NOMO-1 (cell line): ENCODE data around the gene SCN4B.

Experiments
- DNase-seq, 2 experiments: peaks; one replicate each; lab custom pipeline; 2025; ENCODE audit not compliant: unreplicated experiment in 2 of 2; lab: John Stamatoyannopoulos, UW

SCN4B gene

DNA sequence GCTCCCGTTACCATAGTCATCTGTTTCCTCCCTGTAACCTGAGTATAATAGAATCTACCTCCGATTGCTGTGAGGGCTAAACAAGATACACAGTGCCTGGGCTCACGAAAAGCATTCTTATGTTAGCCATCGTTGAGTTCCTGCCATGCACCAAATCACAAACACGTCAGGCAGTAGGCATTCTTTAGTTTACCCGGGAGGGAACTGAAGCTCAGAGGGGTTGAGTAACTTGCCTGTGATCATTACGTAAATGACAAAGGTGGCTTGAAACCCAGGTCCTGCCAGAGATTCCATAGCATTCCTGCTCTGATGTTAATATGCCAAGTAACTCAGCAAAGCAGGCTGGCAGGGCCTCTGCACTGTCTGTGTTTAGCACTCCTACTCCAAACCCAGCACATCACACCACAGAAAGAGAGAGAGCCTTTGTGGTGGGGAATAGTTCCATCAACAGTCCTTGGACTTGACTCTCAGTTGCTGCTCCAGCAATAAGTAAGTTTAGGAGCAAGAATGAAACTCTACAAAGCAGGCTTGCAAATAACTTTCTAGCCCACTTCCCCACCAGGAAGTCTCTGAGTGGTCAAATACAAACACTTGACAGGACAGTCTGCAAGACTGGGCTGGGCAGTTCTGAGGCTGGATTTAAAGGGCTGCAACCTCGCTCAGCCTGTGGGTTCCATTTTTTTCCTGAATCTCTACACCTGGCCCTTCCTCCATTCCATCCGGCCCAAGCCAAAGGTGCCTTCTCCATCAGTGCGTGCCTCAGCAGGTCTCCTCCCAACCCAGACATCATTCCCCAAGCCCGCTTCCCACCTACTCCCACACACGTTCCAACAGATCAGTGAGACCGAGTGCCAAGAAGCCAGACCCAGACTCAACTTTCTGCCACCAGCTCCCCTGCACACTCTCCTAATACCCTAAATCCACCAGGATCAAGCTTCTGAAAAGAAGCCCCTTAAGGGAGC lies 22.7 kb upstream of the SCN4B start:
- DNase-seq = no peak

DNA sequence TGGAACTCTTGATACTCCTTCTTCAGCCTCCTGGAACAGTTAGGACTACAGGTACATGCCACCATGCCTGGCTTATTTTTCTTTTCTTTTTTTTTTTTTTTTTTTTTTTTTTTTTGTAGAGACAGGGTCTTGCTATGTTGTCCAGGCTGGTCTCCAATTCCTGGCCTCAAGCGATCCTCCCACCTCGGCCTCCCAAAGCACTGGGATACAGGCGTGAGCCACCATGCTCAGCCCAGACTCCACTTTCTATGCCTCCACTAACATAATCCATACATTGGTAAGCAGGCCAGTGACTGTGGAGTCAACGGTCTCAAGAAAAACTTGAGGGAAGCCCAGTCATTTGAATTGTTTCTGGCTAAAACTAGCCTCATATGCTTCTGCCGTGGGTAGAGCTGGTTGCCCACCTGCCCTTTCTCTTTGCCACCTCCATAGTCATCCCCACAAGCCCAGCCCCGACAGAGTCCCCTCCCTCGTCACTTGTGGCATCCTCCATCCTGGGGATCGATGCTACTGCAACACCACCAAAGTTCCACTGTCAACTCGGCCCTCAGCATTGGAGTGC lies 21.5 kb upstream of the SCN4B start:
- no peak for DNase-seq

DNA sequence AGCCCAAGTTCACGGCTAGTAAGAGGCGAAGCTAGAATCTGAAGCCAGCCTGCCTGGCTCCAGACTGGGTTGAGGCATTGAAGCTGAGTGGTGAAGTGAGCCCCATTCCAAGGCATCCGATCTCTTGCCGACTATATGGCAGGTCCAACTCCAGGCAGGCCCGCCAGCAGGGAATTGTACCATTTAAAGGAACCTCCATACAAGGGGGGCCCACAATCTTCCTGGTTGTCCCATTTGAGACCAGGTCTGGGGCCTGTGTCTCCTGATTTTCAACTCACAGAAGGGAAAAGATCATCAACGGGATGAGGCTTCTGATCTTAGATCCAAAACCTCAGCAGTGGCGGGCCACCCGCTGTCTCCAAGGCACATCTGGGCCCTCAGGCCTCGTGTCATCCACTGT lies 19.7 kb upstream of the SCN4B start:
- DNase-seq = no peak

DNA sequence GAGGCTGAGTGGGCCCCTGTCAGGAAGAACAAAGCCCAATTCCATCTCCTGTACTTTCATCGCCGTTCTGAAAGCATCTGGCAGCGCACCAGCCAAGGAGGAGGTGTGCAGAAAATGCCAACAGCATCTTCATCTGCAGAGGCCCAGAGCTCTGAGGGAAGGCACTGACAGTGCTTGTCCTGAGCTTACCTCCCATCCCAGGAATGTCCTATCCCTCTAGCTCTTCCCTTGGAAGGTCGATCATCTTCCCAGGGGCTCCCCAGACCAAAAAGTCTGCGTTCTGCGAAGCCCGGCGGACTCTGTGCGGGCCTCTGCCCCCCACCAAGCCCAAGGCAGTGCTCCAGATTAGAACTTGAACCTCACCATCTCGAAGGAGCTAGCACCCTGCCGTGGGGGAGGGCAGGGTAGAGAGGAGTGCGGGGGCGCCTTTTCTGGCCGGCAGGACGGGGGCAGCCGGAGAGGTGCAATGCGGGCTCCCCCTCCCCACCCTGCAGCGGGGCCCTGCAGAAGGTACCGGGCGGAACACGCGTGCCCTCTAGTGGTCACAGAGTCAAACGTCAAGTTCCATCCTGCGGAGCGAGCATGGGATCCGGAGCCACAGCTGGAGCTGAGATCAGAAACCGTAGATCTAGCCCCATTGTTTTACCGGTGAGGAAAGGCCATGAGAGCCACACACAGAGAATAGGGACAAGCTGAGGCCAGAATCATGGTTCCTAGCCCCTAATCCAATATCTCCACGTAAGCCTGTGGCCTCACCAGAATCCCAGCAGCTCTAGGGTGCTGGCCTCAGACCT lies 18.8 kb upstream of the SCN4B start:
- DNase-seq = peak; percentile 20 to 56

DNA sequence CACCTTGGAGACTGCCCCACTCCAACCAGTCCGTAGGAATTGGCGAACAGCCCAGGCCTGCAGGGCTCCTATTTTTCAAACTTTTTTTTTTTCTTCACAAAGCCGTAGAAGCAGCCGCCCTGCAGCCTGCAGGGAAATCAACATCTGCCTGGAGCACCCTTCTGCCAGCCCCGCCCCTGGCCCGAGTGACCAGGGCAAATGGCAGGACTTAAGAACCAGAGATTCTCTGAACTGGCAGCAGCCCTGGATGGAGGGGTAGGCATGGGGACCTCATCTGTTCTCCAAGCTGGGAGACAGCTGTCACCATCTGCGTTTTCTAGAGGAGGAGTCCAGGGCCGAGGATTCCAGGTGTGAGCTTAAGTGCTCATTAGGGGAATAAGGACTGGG lies 18.3 kb upstream of the SCN4B start:
- DNase-seq = no peak

- no peak for DNase-seq
Measured at GRCh38 chr11:118170231-118170630, 17.6 kb upstream of the SCN4B start.

GRCh38 chr11:118169300-118170140 lies 16.9 kb upstream of the SCN4B start:
- no peak for DNase-seq

DNA sequence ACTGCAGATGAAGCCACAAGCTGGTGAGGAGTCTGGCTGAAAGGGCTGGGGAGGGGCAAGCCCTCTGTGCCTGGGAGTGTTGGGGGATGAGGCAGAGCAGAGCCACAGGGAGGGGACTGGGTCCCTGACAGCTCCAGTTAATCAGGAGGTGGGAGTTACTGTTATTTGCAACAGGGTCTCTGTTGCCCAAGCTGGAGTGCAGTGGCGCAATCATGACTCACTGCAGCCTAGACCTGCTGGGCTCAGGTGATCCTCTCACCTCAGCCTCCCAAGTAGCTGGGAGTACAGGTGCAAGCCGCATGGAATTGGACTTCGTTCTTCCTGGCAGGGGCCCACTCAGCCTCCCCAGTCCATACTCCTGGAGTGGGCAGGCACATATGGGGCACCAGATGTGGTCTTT lies 16.1 kb upstream of the SCN4B start:
- DNase-seq = no peak

DNA sequence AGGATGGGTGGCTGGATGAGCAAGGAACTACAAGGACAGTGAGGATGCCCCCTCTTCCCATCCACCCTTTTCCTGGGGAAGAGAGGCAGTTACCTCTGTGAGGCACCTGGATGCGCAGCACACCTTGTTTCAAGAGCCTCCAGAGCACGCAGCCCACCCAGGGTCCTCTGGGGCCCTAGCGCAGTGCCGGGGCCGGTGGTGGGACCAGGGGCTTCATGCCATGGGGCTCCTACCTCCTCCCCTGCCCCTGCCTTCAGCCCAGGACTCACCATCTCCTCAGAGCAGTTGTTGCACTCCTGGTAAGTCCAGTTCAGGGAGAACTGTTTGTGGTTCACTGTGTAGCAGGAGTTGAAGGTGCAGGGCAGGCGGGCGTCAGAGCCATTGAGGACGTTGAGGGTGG lies 15.7 kb upstream of the SCN4B start:
- DNase-seq = no peak

DNA sequence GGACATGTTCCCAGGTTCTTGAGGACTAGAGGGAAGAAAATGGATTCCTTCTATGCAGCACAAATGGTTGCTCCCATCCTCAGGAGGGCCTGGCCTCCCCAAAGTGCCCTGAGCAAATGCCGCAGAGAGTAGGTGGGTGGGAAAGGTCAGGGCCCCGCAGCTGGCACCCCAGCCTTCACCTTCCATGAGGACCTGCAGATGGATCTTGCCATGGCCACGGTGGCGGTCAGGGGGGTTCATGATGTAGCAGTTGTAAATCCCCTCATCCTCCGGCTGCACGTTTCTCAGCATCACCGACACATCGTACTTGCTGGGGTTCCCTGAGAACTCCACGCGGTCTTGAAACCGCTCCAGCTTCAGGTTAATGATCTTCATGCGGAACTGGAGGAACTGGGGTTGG lies 15.3 kb upstream of the SCN4B start:
- no peak for DNase-seq

DNA sequence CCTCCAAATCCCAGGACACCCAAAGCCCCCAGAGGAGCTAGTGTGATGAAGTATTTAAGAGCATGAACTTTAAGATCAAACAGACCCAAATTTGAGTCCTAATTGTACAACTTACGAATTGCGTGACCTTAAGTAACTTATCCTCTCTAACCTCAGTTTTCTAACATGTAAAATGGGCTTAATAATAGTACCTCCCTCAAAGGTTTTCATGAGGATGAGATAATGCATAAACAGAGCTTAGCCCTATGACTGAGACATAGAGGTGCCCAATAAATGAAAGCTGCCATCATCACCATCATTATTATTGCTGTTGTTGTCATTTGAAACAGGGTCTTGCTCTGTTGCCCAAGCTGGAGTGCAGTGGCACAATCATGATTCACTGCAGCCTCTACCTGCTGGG lies 14.6 kb upstream of the SCN4B start:
- DNase-seq = no peak

GRCh38 chr11:118166641-118167040 lies 14.0 kb upstream of the SCN4B start:
- no peak for DNase-seq

DNA sequence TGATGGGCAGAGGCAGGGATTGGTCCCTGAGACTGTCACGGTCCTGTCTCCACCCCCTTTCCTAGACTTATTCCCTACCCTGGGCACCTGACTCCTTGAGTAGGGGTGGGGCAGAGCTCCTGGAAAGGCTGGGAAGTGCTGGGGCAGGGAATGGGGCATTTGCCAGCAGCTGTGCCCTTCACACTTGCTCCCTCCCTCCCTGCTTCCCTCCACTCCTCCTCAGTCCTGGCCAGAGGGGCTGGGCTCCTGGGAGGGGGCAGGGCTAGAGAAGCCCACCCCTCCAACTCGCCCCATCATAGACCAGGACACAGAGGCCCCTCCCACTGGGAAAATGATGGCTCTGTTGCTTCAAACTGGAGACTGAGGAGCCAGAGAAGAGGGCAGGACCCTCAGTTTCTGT lies 12.3 kb upstream of the SCN4B start:
- DNase-seq = no peak

GRCh38 chr11:118163494-118163893 lies 10.9 kb upstream of the SCN4B start:
- no peak for DNase-seq

DNA sequence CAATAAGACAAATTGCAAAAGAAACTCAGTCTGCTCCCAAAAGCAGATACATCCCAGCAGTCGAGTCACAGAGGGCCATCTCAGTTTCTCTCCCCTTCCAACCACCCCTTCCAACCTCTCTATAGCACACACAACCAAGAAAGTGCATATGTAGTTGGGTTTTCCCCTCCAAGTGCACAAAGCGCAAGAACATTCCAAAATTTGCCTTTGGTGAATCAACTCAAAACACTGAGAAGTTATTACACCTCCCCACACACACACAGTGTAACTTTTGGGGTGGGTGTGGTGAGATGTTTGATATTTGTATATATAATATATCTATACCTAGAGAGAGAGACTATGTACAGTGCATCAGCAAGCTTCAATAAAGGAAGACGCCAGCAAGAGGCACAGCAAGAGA lies 10.2 kb upstream of the SCN4B start:
- no peak for DNase-seq

- no peak for DNase-seq
Measured at GRCh38 chr11:118161786-118162185, 9.2 kb upstream of the SCN4B start.

GRCh38 chr11:118157186-118157895 lies 4.7 kb upstream of the SCN4B start:
- DNase-seq = no peak

- DNase-seq = no peak
Measured at GRCh38 chr11:118156531-118157185, 4.0 kb upstream of the SCN4B start.

DNA sequence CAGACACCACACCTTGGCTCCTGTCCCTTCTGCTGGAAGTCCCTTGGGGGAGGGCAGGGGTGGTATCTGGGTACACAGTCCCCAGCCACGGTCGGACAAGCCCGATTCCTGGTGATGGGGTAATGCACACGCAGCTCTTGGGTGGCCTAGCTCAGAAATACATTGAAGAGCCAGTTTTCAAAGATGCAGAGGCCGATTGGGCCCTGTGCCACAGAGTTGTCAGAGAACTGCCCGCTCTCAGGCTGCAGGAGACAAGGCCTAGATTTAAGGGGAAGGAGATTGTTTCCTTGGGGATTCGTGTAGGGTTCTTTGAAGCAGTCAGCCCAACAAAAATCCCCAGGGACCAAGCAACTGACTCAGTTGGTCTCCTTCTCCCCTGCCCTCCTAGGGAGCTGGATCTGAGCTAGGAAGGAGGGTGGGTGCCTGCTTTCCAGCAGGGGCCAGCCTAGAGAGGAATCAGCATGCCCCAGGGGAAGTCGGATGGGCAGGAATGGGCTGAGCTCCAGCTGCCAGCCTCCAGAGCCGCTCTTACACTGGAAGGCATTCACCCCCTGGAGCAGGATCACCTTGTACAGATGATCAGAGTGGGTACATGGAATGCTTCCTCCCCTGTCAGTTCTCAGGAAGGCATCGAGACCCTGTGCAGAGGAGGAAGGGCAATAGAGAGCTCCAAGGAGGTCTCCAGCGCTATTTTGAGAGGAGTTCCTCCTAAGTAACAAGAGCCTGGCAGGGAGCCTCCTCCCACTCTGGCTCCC lies 3.3 kb upstream of the SCN4B start:
- DNase-seq = no peak
